OCI-M2 (cell line): ENCODE results near the gene ELOB.

Experiments
- DNase-seq: peaks from one replicate; lab custom pipeline; 2025; ENCODE audit not compliant: unreplicated experiment; lab: John Stamatoyannopoulos, UW

Gene ELOB

GRCh38 chr16:2811703-2812471, 34.8 kb upstream of the ELOB start:
- no peak for DNase-seq

- DNase-seq = no peak
These were observed 33.6 kb upstream of the ELOB start for GRCh38 chr16:2810651-2811050.

- DNase-seq = no peak
These were observed 32.2 kb upstream of the ELOB start for GRCh38 chr16:2809149-2809760.

- no peak for DNase-seq
These were observed 31.1 kb upstream of the ELOB start for GRCh38 chr16:2808181-2808580.

- DNase-seq = no peak
These were observed 29.2 kb upstream of the ELOB start for GRCh38 chr16:2806286-2806685.

GRCh38 chr16:2804728-2805127, 27.6 kb upstream of the ELOB start:
- DNase-seq = no peak

- DNase-seq = no peak
These were observed 26.6 kb upstream of the ELOB start for GRCh38 chr16:2803545-2804195.

- DNase-seq = no peak
These were observed 22.8 kb upstream of the ELOB start for GRCh38 chr16:2799859-2800226.

GRCh38 chr16:2799205-2799858, 22.3 kb upstream of the ELOB start:
- DNase-seq = no peak

GRCh38 chr16:2798723-2799204, 21.7 kb upstream of the ELOB start:
- no peak for DNase-seq

GRCh38 chr16:2795395-2796143, 18.5 kb upstream of the ELOB start:
- no peak for DNase-seq

GRCh38 chr16:2792940-2793339, 15.9 kb upstream of the ELOB start:
- DNase-seq = no peak

- DNase-seq = no peak
These were observed 14.1 kb upstream of the ELOB start for GRCh38 chr16:2791174-2791573.

- DNase-seq = no peak
These were observed 13.6 kb upstream of the ELOB start for GRCh38 chr16:2790631-2791030.

- DNase-seq = no peak
These were observed 10.9 kb upstream of the ELOB start for GRCh38 chr16:2787961-2788360.

- DNase-seq = no peak
These were observed 10.3 kb upstream of the ELOB start, which contains the start of gene PRSS33 for GRCh38 chr16:2787406-2787805. TSS of gene PRSS33 (minus strand) at chr16:2787560. CDS start at chr16:2786547, 1,013 bp downstream.

- DNase-seq = no peak
These were observed 9.7 kb upstream of the ELOB start for GRCh38 chr16:2786826-2787151.

- DNase-seq = no peak
These were observed 9.2 kb upstream of the ELOB start for GRCh38 chr16:2786061-2786825.

- DNase-seq = no peak
These were observed 8.3 kb upstream of the ELOB start for GRCh38 chr16:2785101-2785991.
